IPS DF 6.9 (cell line): ENCODE results near the gene ADORA2A.

Experiments used
- DNase-seq: peaks from one replicate; pipeline ENCODE4 v3.0.0-alpha.2; 2013; ENCODE audit warnings: low read depth, low spot score
- H3K27ac ChIP-seq: one replicate; pipeline ENCODE4 v1.5.1; 2013; ENCODE audit warnings: low read length, control low read depth
- H3K27me3 ChIP-seq: 2 replicates; pipeline ENCODE4 v1.6.1; 2013; ENCODE audit warnings: mild to moderate bottlenecking, low read length; ENCODE audit not compliant: control insufficient read depth, insufficient read depth
- H3K36me3 ChIP-seq: 2 replicates; pipeline ENCODE4 v1.6.1; 2013; ENCODE audit warnings: low read length; ENCODE audit not compliant: control insufficient read depth, insufficient read depth
- H3K4me1 ChIP-seq: 2 replicates; pipeline ENCODE4 v1.6.1; 2013; ENCODE audit warnings: low read length; ENCODE audit not compliant: control insufficient read depth, insufficient read depth
- H3K4me3 ChIP-seq: 2 replicates; pipeline ENCODE4 v1.5.1; 2013; ENCODE audit warnings: mild to moderate bottlenecking, low read length
- H3K9me3 ChIP-seq: 2 replicates; pipeline ENCODE4 v1.6.1; 2013; ENCODE audit warnings: low read length, inconsistent platforms; ENCODE audit not compliant: control insufficient read depth, insufficient read depth
- WGBS: extraction: QIAGEN DNeasy Blood & Tissue Kit; methylation state at CpG from one replicate; pipeline ENCODE4 v1.1.7; 2013; ENCODE audit warnings: mixed read lengths, missing lambda C conversion rate; ENCODE audit not compliant: insufficient read length, insufficient coverage; 5-methylcytosine and 5-hydroxymethylcytosine counted together

ADORA2A gene

GRCh38 chr22:24466716-24467328 lies 39.4 kb downstream of the ADORA2A start:
- Histone ChIP-seq H3K9me3 (no peaks in the 10 kb centered on the region), H3K27me3 (no peaks in the 10 kb centered on the region), H3K36me3 (no peaks in the 10 kb centered on the region), H3K27ac (no peak overlapping the region), H3K4me3 (no peak overlapping the region), H3K4me1 (no peaks in the 10 kb centered on the region)
- no CpG with 5 or more reads among the region's 1 CpG for WGBS
- no peak for DNase-seq

- no peaks in the 10 kb centered on the region for H3K9me3 ChIP-seq
- WGBS = no CpG with 5 or more reads among the region's 2 CpGs
- H3K36me3 ChIP-seq = no peaks in the 10 kb centered on the region
- H3K4me3 ChIP-seq = no peak overlapping the region
- no peak overlapping the region for H3K27ac ChIP-seq
- H3K4me1 ChIP-seq = no peaks in the 10 kb centered on the region
- H3K27me3 ChIP-seq = no peaks in the 10 kb centered on the region
- no peak for DNase-seq
Observed at GRCh38 chr22:24467340-24467739, 39.9 kb downstream of the ADORA2A start.

- WGBS = no CpG with 5 or more reads among the region's 4 CpGs
- no peak overlapping the region for H3K4me3 ChIP-seq
- H3K27ac ChIP-seq = no peak overlapping the region
- no peaks in the 10 kb centered on the region for H3K4me1 ChIP-seq
- H3K36me3 ChIP-seq = no peaks in the 10 kb centered on the region
- no peak for DNase-seq
- no peaks in the 10 kb centered on the region for H3K27me3 ChIP-seq
- no peaks in the 10 kb centered on the region for H3K9me3 ChIP-seq
Observed at GRCh38 chr22:24471570-24471969, 44.2 kb downstream of the ADORA2A start.

- no peak for DNase-seq
- H3K4me3 ChIP-seq = no peak overlapping the region
- no peaks in the 10 kb centered on the region for H3K9me3 ChIP-seq
- no peaks in the 10 kb centered on the region for H3K4me1 ChIP-seq
- no peak overlapping the region for H3K27ac ChIP-seq
- H3K27me3 ChIP-seq = no peaks in the 10 kb centered on the region
- H3K36me3 ChIP-seq = no peaks in the 10 kb centered on the region
Observed at GRCh38 chr22:24473284-24473683, 45.9 kb downstream of the ADORA2A start.

GRCh38 chr22:24474221-24474620 lies 46.8 kb downstream of the ADORA2A start:
- Histone ChIP-seq H3K4me1 (no peaks in the 10 kb centered on the region), H3K36me3 (no peaks in the 10 kb centered on the region), H3K27ac (no peak overlapping the region), H3K27me3 (no peaks in the 10 kb centered on the region), H3K4me3 (no peak overlapping the region), H3K9me3 (no peaks in the 10 kb centered on the region)
- WGBS = no CpG with 5 or more reads among the region's 3 CpGs
- no peak for DNase-seq

GRCh38 chr22:24474649-24475255 lies 47.4 kb downstream of the ADORA2A start:
- H3K4me1 ChIP-seq = no peaks in the 10 kb centered on the region
- H3K4me3 ChIP-seq = no peak overlapping the region
- WGBS = no CpG with 5 or more reads among the region's 5 CpGs
- H3K36me3 ChIP-seq = no peaks in the 10 kb centered on the region
- no peak for DNase-seq
- H3K27ac ChIP-seq = no peak overlapping the region
- no peaks in the 10 kb centered on the region for H3K27me3 ChIP-seq
- H3K9me3 ChIP-seq = no peaks in the 10 kb centered on the region

GRCh38 chr22:24481641-24482040 lies 54.2 kb downstream of the ADORA2A start:
- H3K4me3 ChIP-seq = no peak overlapping the region
- H3K36me3 ChIP-seq = no peaks in the 10 kb centered on the region
- no peaks in the 10 kb centered on the region for H3K4me1 ChIP-seq
- WGBS = no CpG with 5 or more reads among the region's 1 CpG
- H3K9me3 ChIP-seq = no peaks in the 10 kb centered on the region
- no peak overlapping the region for H3K27ac ChIP-seq
- no peak for DNase-seq
- H3K27me3 ChIP-seq = no peaks in the 10 kb centered on the region

- no peaks in the 10 kb centered on the region for H3K27me3 ChIP-seq
- no peaks in the 10 kb centered on the region for H3K36me3 ChIP-seq
- no peak overlapping the region for H3K4me3 ChIP-seq
- no peaks in the 10 kb centered on the region for H3K9me3 ChIP-seq
- WGBS = no CpG with 5 or more reads among the region's 3 CpGs
- no peak overlapping the region for H3K27ac ChIP-seq
- H3K4me1 ChIP-seq = no peaks in the 10 kb centered on the region
- DNase-seq = no peak
Observed at GRCh38 chr22:24482575-24482974, 55.2 kb downstream of the ADORA2A start.

GRCh38 chr22:24482998-24483397 lies 55.6 kb downstream of the ADORA2A start:
- H3K36me3 ChIP-seq = no peaks in the 10 kb centered on the region
- H3K27me3 ChIP-seq = no peaks in the 10 kb centered on the region
- no peak for DNase-seq
- no CpG with 5 or more reads among the region's 2 CpGs for WGBS
- H3K4me3 ChIP-seq = no peak overlapping the region
- H3K4me1 ChIP-seq = no peaks in the 10 kb centered on the region
- no peaks in the 10 kb centered on the region for H3K9me3 ChIP-seq
- no peak overlapping the region for H3K27ac ChIP-seq

GRCh38 chr22:24483976-24484545 lies 56.7 kb downstream of the ADORA2A start:
- H3K36me3 ChIP-seq = no peaks in the 10 kb centered on the region
- H3K4me3 ChIP-seq = no peak overlapping the region
- no peaks in the 10 kb centered on the region for H3K4me1 ChIP-seq
- H3K27me3 ChIP-seq = no peaks in the 10 kb centered on the region
- no peaks in the 10 kb centered on the region for H3K9me3 ChIP-seq
- H3K27ac ChIP-seq = no peak overlapping the region
- WGBS = no CpG with 5 or more reads among the region's 5 CpGs
- DNase-seq = no peak

- no peak overlapping the region for H3K4me3 ChIP-seq
- no peaks in the 10 kb centered on the region for H3K27me3 ChIP-seq
- H3K36me3 ChIP-seq = no peaks in the 10 kb centered on the region
- DNase-seq = no peak
- WGBS = no CpG with 5 or more reads among the region's 4 CpGs
- no peak overlapping the region for H3K27ac ChIP-seq
- no peaks in the 10 kb centered on the region for H3K9me3 ChIP-seq
- H3K4me1 ChIP-seq = no peaks in the 10 kb centered on the region
Observed at GRCh38 chr22:24485170-24485569, 57.8 kb downstream of the ADORA2A start.
